SJSA1 (cell line): ENCODE data around the gene ANKS4B. TPM values are rescaled to one million over a fixed set of nuclear protein-coding genes. Genes with fewer than 3 reads are reported as not detected.

Source experiments
- DNase-seq, 2 experiments: peaks; one replicate each; pipeline ENCODE4 v3.0.0-alpha.2; 2015 to 2020; ENCODE audit warnings: low spot score in 2 of 2, low read depth in 1 of 2
- H3K27ac ChIP-seq: fragments of 250-450 bp; sonication (Bioruptor Pico); 2 replicates; pipeline ENCODE4 v1.5.1; 2020; ENCODE audit warnings: mild to moderate bottlenecking, moderate library complexity
- H3K27me3 ChIP-seq: fragments of 250-450 bp; sonication (Bioruptor Pico); replicated peaks from 2 replicates; pipeline ENCODE4 v1.5.1; 2020; ENCODE audit warnings: mild to moderate bottlenecking, moderate library complexity
- H3K36me3 ChIP-seq: fragments of 250-450 bp; sonication (Bioruptor Pico); 2 replicates; pipeline ENCODE4 v1.5.1; 2020; ENCODE audit warnings: mild to moderate bottlenecking
- H3K4me1 ChIP-seq: fragments of 250-450 bp; sonication (Bioruptor Pico); replicated peaks from 2 replicates; pipeline ENCODE4 v1.6.1; 2021; ENCODE audit warnings: mild to moderate bottlenecking
- H3K4me3 ChIP-seq: fragments of 250-450 bp; sonication (Bioruptor Pico); 2 replicates; pipeline ENCODE4 v1.5.1; 2020; ENCODE audit warnings: mild to moderate bottlenecking
- H3K9me3 ChIP-seq: fragments of 250-450 bp; sonication (Bioruptor Pico); replicated peaks from 2 replicates; pipeline ENCODE4 v1.5.1; 2020; ENCODE audit warnings: mild to moderate bottlenecking
- total RNA-seq: library from RNA; depleted of rRNA; stranded (reverse); fragments of >200 nt; shearing (Covaris generic); gene quantifications from 2 replicates; pipeline ENCODE4 v1.2.3, GENCODE V29; 2014; rRNA removed

ANKS4B gene
- total RNA-seq, 1 experiment from 2014 or later = not detected

DNA sequence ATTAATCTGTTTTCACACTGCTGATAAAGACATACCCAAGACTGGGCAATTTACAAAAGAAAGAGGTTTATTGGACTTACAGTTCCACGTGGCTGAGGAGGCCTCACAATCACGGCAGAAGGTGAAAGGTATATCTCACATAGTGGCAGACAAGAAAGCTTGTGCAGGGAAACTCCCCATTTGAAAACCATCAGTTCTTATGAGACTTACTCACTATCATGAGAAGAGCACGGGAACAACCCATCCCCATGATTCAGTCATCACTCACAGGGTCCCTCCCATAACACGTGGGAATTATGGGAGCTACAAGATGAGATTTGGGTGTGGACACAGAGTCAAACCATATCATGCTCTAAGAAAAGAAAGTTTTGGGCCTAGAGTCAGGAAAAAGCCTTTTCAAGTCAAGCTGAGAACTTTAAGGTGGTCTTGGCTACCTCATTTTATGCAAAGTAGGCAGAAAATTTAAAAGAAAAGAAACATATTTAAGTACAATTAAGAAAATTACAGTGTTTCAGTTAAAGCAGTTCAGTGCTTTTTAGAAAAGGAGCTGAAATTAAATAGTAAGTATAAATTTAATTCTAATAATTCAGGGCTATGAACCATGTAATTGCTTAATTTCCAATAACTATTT lies 69.5 kb downstream of the ANKS4B start:
- H3K9me3 ChIP-seq = no peaks in the 10 kb centered on the region
- no peak overlapping the region for H3K4me3 ChIP-seq
- H3K4me1 ChIP-seq = peaks cover 16% of the 10 kb centered on the region
- no peaks in the 10 kb centered on the region for H3K36me3 ChIP-seq
- DNase-seq = no peak
- H3K27ac ChIP-seq = no peak overlapping the region
- no peaks in the 10 kb centered on the region for H3K27me3 ChIP-seq

Other genes with a start within 250 kb of the ANKS4B start
- gene DNAH3, start 82.9 kb upstream of the ANKS4B start, total RNA-seq = 0.03 TPM in 1 of 2 replicates, not detected in the other
- gene LDAF1, start 75.0 kb upstream of the ANKS4B start, total RNA-seq = 12.2 and 33.5 TPM in 2 replicates
- not detected in 2 replicates for gene ZP2, start 22.1 kb upstream of the ANKS4B start, total RNA-seq
- gene CRYM, start 44.6 kb downstream of the ANKS4B start, total RNA-seq = not detected in 2 replicates